H1 (cell line): Measurements from ENCODE around the gene MAGI2.

Experiments used
- KDM1A ChIP-seq: fragments of 200-600, 300-600 bp; sonication (generic); IDR thresholded peaks from 2 replicates; pipeline ENCODE4 v1.7.1; 2016; ENCODE audit warnings: mild to moderate bottlenecking, low read length, borderline replicate concordance
- NRF1 ChIP-seq: IDR thresholded peaks from 2 replicates; pipeline ENCODE4 v1.6.1; 2011; ENCODE audit warnings: mild to moderate bottlenecking, low read depth, low read length, improper control_type of control experiment
- POU5F1 ChIP-seq: IDR thresholded peaks from 2 replicates; pipeline ENCODE4 v1.6.1; 2011; ENCODE audit warnings: low read depth, mild to moderate bottlenecking, low read length, moderate library complexity
- TAF1 ChIP-seq: IDR thresholded peaks from 2 replicates; pipeline ENCODE4 v1.6.1; 2011; ENCODE audit warnings: mild to moderate bottlenecking, low read depth, low read length
- TF ChIP-seq, protein P1 (sequence below), 3 experiments: IDR thresholded peaks; 1 replicate in 2 of 3; 2 replicates in 1 of 3; pipeline versions ENCODE4 v1.5.1 to v1.6.1; 2011; ENCODE audit warnings: low read length in 3 of 3, mild to moderate bottlenecking in 3 of 3, inconsistent platforms in 2 of 3, low read depth in 1 of 3, moderate library complexity in 1 of 3; ENCODE audit not compliant: insufficient read depth in 1 of 3; ENCODE audit errors: control extremely low read depth in 1 of 3
- TF ChIP-seq, protein P2 (sequence below): IDR thresholded peaks from 2 replicates; pipeline ENCODE4 v1.6.1; 2011; ENCODE audit warnings: low read depth, mild to moderate bottlenecking, low read length; ENCODE audit not compliant: insufficient read depth
- TF ChIP-seq, protein P3 (sequence below): IDR thresholded peaks from 2 replicates; pipeline ENCODE4 v1.6.1; 2012; ENCODE audit warnings: inconsistent platforms

DNA sequence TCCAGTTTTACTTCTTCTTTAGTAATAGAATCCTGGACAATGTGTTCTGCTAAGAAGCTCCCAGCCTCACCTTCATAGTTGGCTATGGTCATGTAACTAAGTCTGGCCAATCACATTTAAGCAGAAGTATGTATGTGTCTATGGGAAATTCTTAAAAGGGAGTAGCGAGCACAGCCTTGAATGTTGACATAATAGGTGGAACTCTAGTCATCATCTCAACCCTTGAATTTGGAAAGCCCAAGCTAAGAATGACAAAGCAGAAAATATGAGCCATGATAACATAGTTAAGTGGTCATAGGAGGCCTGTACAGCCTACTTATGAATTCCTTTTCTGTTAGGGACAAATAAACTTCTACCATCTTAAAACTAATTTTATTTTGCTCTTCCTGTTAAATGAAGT, 134.1 kb downstream of the MAGI2 start:
- no peak for TF ChIP-seq TAF1
- TF ChIP-seq, protein P1, sequence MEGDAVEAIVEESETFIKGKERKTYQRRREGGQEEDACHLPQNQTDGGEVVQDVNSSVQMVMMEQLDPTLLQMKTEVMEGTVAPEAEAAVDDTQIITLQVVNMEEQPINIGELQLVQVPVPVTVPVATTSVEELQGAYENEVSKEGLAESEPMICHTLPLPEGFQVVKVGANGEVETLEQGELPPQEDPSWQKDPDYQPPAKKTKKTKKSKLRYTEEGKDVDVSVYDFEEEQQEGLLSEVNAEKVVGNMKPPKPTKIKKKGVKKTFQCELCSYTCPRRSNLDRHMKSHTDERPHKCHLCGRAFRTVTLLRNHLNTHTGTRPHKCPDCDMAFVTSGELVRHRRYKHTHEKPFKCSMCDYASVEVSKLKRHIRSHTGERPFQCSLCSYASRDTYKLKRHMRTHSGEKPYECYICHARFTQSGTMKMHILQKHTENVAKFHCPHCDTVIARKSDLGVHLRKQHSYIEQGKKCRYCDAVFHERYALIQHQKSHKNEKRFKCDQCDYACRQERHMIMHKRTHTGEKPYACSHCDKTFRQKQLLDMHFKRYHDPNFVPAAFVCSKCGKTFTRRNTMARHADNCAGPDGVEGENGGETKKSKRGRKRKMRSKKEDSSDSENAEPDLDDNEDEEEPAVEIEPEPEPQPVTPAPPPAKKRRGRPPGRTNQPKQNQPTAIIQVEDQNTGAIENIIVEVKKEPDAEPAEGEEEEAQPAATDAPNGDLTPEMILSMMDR (IDR thresholded peaks at IDR 0.05; ENCODE audit: control extremely low read depth in 1 of 3, insufficient read depth in 1 of 3, low read depth in 1 of 3, low read length in 3 of 3), result no peak
- TF ChIP-seq NRF1, result no peak
- TF ChIP-seq, protein P2, sequence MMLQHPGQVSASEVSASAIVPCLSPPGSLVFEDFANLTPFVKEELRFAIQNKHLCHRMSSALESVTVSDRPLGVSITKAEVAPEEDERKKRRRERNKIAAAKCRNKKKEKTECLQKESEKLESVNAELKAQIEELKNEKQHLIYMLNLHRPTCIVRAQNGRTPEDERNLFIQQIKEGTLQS, result no peak
- TF ChIP-seq, protein P3, sequence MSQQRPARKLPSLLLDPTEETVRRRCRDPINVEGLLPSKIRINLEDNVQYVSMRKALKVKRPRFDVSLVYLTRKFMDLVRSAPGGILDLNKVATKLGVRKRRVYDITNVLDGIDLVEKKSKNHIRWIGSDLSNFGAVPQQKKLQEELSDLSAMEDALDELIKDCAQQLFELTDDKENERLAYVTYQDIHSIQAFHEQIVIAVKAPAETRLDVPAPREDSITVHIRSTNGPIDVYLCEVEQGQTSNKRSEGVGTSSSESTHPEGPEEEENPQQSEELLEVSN, result no peak
- TF ChIP-seq POU5F1, result no peak
- TF ChIP-seq KDM1A, result no peak
